ENCODE measurements around the gene CLDN12.
A peak's percentile ranks its signal among the peaks of the same experiment; 100 is the strongest.

CLDN12 gene

DNA sequence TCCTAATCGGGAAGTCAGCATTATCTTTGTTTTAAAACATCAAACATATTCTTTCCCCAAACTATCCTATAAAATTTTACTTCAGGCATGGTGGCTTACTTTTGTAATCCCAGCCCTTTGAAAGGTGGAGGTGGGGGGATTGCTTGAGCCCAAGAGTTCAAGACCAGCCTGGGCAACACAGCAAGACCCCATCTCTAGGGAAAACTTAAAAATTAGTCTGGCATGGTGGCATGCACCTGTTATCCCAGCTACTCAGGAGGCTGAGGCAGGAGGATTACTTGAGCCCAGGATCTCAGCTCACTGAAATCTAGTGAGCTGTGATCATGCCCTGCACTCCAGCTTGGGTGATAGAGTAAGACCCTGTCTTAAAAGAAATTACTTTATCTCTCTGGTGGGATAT, 4.9 kb downstream of the CLDN12 start:
- Histone ChIP-seq H3K4me3 (ENCODE audit: low read length, poor library complexity, severe bottlenecking) (no peak overlapping the region), H3K4me1 (ENCODE audit: insufficient read depth, low read length, poor library complexity, severe bottlenecking) (peaks cover 18% of the 10 kb centered on the region), H3K9ac (ENCODE audit: low read depth, low read length, poor library complexity, severe bottlenecking) (peak overlapping the region; percentile 23), H3K79me2 (ENCODE audit: insufficient read depth, low read length) (peaks cover 12% of the 10 kb centered on the region; the same call in 1 of the 2 replicates), H2AFZ (ENCODE audit: low read length) (no peak overlapping the region), H3K9me2 (replicated peaks; ENCODE audit: low read depth, low read length) (no peaks in the 10 kb centered on the region), H3K27me3 (ENCODE audit: insufficient read depth, low read length, poor library complexity, severe bottlenecking) (no peaks in the 10 kb centered on the region), H3K9me3 (ENCODE audit: insufficient read depth, low read depth, low read length) (no peaks in the 10 kb centered on the region), H3K36me3 (ENCODE audit: insufficient read depth, low read length) (peaks cover 10% of the 10 kb centered on the region; the same call in 1 of the 2 replicates), H3K4me2 (ENCODE audit: low read depth, low read length, poor library complexity, severe bottlenecking) (no peak overlapping the region), H4K20me1 (ENCODE audit: insufficient read depth, low read length, poor library complexity, severe bottlenecking) (no peaks in the 10 kb centered on the region), H3F3A (ENCODE audit: low read depth) (no peaks in the 10 kb centered on the region)
- no peak for TF ChIP-seq EZH2phosphoT487 (IDR thresholded peaks at IDR 0.05; ENCODE audit: borderline replicate concordance)
- TF ChIP-seq, protein P1, sequence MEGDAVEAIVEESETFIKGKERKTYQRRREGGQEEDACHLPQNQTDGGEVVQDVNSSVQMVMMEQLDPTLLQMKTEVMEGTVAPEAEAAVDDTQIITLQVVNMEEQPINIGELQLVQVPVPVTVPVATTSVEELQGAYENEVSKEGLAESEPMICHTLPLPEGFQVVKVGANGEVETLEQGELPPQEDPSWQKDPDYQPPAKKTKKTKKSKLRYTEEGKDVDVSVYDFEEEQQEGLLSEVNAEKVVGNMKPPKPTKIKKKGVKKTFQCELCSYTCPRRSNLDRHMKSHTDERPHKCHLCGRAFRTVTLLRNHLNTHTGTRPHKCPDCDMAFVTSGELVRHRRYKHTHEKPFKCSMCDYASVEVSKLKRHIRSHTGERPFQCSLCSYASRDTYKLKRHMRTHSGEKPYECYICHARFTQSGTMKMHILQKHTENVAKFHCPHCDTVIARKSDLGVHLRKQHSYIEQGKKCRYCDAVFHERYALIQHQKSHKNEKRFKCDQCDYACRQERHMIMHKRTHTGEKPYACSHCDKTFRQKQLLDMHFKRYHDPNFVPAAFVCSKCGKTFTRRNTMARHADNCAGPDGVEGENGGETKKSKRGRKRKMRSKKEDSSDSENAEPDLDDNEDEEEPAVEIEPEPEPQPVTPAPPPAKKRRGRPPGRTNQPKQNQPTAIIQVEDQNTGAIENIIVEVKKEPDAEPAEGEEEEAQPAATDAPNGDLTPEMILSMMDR (conservative IDR thresholded peaks at IDR 0.05; ENCODE audit: low read length): no peak

DNA sequence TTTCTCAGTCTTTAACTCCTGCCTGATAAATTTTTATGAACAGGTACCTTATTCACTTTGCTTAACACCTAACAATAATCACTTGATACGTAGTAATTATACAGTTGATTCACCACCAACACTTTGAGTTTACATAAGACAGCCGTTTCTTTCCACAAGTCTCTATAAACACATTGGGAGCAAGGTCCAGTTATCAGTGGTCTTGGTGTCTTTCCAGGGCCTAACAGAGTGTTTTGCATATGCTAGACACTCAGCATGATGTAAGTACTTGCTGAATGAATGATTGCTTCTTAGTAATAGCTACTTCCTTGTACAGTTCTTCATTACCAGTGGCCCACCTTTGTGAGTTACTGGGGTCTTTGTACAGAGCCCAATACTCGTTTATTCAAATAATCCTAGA, 6.4 kb downstream of the CLDN12 start:
- H3K4me3 ChIP-seq (ENCODE audit: low read length, poor library complexity, severe bottlenecking): no peak overlapping the region
- H3K9me2 ChIP-seq (replicated peaks; ENCODE audit: low read depth, low read length): no peaks in the 10 kb centered on the region
- no peak overlapping the region for H3K9ac ChIP-seq (ENCODE audit: low read depth, low read length, poor library complexity, severe bottlenecking)
- no peaks in the 10 kb centered on the region for H3K27me3 ChIP-seq (ENCODE audit: insufficient read depth, low read length, poor library complexity, severe bottlenecking)
- no peak overlapping the region for H3K4me2 ChIP-seq (ENCODE audit: low read depth, low read length, poor library complexity, severe bottlenecking)
- no peaks in the 10 kb centered on the region for H4K20me1 ChIP-seq (ENCODE audit: insufficient read depth, low read length, poor library complexity, severe bottlenecking)
- no peak for TF ChIP-seq EZH2phosphoT487 (IDR thresholded peaks at IDR 0.05; ENCODE audit: borderline replicate concordance)
- TF ChIP-seq, protein P1 (conservative IDR thresholded peaks at IDR 0.05; ENCODE audit: low read length): no peak
- H3K36me3 ChIP-seq (ENCODE audit: insufficient read depth, low read length): peaks cover 13% of the 10 kb centered on the region
- H3K79me2 ChIP-seq (ENCODE audit: insufficient read depth, low read length): peaks cover 12% of the 10 kb centered on the region; the same call in 1 of the 2 replicates
- no peaks in the 10 kb centered on the region for H3F3A ChIP-seq (ENCODE audit: low read depth)
- no peaks in the 10 kb centered on the region for H3K9me3 ChIP-seq (ENCODE audit: insufficient read depth, low read depth, low read length)
- peaks cover 18% of the 10 kb centered on the region for H3K4me1 ChIP-seq (ENCODE audit: insufficient read depth, low read length, poor library complexity, severe bottlenecking)
- no peak overlapping the region for H2AFZ ChIP-seq (ENCODE audit: low read length)

DNA sequence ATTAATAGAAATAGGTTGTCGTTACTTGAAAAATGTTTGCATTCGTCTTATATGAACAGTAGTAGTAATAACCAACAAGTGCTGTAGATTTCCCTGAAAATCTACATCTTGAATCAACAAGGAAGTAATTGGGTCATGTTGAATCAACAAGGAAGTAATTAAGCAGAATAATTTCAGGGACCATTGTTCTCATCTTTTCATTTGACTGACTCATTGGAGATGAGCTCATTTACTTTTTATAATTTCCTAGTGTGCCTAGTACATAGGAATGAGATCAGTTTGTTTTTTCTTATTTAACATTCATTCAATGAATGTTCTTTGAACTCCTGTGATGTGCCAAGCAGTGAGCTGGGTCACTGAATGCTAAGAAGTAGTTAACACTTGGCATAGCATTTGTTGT, 8.2 kb downstream of the CLDN12 start:
- Histone ChIP-seq H3K9me3 (ENCODE audit: insufficient read depth, low read depth, low read length) (no peaks in the 10 kb centered on the region), H4K20me1 (ENCODE audit: insufficient read depth, low read length, poor library complexity, severe bottlenecking) (no peaks in the 10 kb centered on the region), H3K9ac (ENCODE audit: low read depth, low read length, poor library complexity, severe bottlenecking) (no peak overlapping the region), H3K27me3 (ENCODE audit: insufficient read depth, low read length, poor library complexity, severe bottlenecking) (no peaks in the 10 kb centered on the region), H3K9me2 (replicated peaks; ENCODE audit: low read depth, low read length) (no peaks in the 10 kb centered on the region), H3K79me2 (ENCODE audit: insufficient read depth, low read length) (no peaks in the 10 kb centered on the region), H3K4me2 (ENCODE audit: low read depth, low read length, poor library complexity, severe bottlenecking) (no peak overlapping the region), H3F3A (ENCODE audit: low read depth) (no peaks in the 10 kb centered on the region), H3K4me1 (ENCODE audit: insufficient read depth, low read length, poor library complexity, severe bottlenecking) (peaks cover 5% of the 10 kb centered on the region), H2AFZ (ENCODE audit: low read length) (no peak overlapping the region), H3K4me3 (ENCODE audit: low read length, poor library complexity, severe bottlenecking) (no peak overlapping the region), H3K36me3 (ENCODE audit: insufficient read depth, low read length) (peaks cover 13% of the 10 kb centered on the region)
- TF ChIP-seq, protein P1 (conservative IDR thresholded peaks at IDR 0.05; ENCODE audit: low read length): no peak
- TF ChIP-seq EZH2phosphoT487 (IDR thresholded peaks at IDR 0.05; ENCODE audit: borderline replicate concordance): no peak

Measured in Loucy (cell line).